Vagina (tissue), 2 donors: ENCODE data around the gene TTC7B. TPM values are rescaled to one million over a fixed set of nuclear protein-coding genes. Genes with fewer than 3 reads are reported as not detected.

ENCODE experiments used
- DNase-seq, 2 donors: peaks; one replicate each; pipeline ENCODE4 v3.0.0-alpha.2; 2017; ENCODE audit errors: extremely low spot score in 2 of 2
- H3K27ac ChIP-seq: fragments of 200-600 bp; sonication (generic); one replicate; pipeline ENCODE4 v1.5.1; 2019
- H3K27me3 ChIP-seq: fragments of 200-600 bp; sonication (generic); one replicate; pipeline ENCODE4 v1.5.1; 2019
- H3K36me3 ChIP-seq, 2 donors: fragments of 200-600 bp; sonication (generic); one replicate each; pipeline ENCODE4 v1.5.1; 2017 to 2019
- H3K4me1 ChIP-seq: fragments of 200-600 bp; sonication (generic); one replicate; pipeline ENCODE4 v1.5.1; 2019
- H3K4me3 ChIP-seq, 2 donors: fragments of 200-600 bp; sonication (generic); 1 replicate in 1 of 2; 2 replicates in 1 of 2; pipeline ENCODE4 v1.5.1; 2016 to 2019
- H3K9me3 ChIP-seq: fragments of 200-600 bp; sonication (generic); one replicate; pipeline ENCODE4 v1.5.1; 2019
- CTCF ChIP-seq, 3 experiments: fragments of 450-650 bp in 2 of 3; fragments of 200-600 bp in 1 of 3; sonication (generic) in 1 of 3; IDR thresholded peaks; one replicate each; pipeline ENCODE4 v1.5.1; 2017 to 2019; ENCODE audit warnings: antibody characterized with exemption in 3 of 3, mild to moderate bottlenecking in 2 of 3, moderate library complexity in 2 of 3
- POLR2A ChIP-seq, 2 donors: fragments of 450-650 bp; IDR thresholded peaks; one replicate each; pipeline ENCODE4 v1.6.1; 2017; ENCODE audit warnings: antibody characterized with exemption in 2 of 2, mild to moderate bottlenecking in 2 of 2, moderate library complexity in 2 of 2
- POLR2AphosphoS5 ChIP-seq, 2 donors: sonication (generic); formaldehyde crosslinking; IDR thresholded peaks; one replicate each; pipeline ENCODE4 v1.9.0; 2017; ENCODE audit warnings: antibody characterized with exemption in 2 of 2, mild to moderate bottlenecking in 2 of 2, low read depth in 1 of 2; ENCODE audit not compliant: insufficient read depth in 1 of 2
- intact Hi-C: fragments of 100-400 bp; cut with DNase I; formaldehyde crosslinking; loops from one replicate; pipeline ENCODE4 v1.15.1; 2023
- total RNA-seq: library from RNA; depleted of rRNA; stranded (reverse); fragments of >200 nt; gene quantifications from one replicate; pipeline ENCODE4 v1.2.3, GENCODE V29; 2016

Gene TTC7B
- total RNA-seq, 1 donor from 2014 or later, result 56.0 TPM

DNA sequence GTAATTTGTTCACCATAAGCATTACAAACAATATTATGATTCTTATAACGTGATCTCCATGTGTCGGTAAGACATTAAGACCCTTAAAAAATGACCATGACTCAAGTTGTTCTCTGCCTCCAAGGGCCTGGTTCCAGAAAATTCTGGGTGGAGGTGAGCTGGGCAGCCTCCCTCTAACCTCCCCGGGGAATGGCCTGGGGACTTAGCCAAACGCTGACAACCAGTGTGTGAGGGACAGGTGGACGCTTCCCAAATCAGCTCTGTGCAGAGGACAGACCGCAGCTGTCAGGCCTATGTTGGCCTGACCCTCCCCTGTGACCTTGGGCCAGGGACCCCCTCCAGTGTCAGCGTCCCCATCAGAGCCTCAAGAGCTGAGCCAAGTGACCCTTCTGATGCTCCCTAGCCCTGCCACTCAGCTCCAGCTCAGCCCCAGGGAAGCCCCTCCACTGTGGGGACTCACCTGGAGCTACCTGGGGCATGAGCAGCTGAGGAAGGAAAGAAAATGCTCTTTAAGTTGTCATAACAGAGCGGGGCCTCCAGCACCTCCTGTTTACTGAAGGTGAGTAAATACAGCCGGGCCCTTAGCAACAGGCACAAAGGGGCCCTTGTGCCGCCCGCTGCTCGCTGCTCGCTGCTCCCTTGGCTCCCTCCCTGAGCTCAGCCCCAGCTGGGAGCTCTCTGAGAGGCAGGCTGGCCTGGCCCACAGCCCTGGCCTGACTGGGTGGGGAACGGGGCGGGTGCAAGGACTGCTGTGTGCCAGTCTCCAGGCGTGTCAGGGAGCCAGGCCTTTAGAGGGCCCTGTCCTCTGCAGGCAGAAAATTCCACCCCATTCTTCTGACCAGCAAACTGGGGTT, 302.8 kb downstream of the TTC7B start:
- intact Hi-C loops, result loop anchor here (10.0 kb wide), 1 partner anchor 109 kb away; no protein-coding TSS in a partner anchor
- H3K4me3 ChIP-seq, result no peak overlapping the region
- peak overlapping the region; percentile 38 for H3K27ac ChIP-seq
- no peaks in the 10 kb centered on the region for H3K27me3 ChIP-seq
- no peaks in the 10 kb centered on the region for H3K9me3 ChIP-seq
- no peak for TF ChIP-seq POLR2A (IDR thresholded peaks at IDR 0.05)
- peak in 1 of 2 donors; percentile 24 for TF ChIP-seq POLR2AphosphoS5 (IDR thresholded peaks at IDR 0.05; ENCODE audit: insufficient read depth in 1 of 2, low read depth in 1 of 2)
- peaks cover 26% of the 10 kb centered on the region for H3K4me1 ChIP-seq
- H3K36me3 ChIP-seq, result no peaks in the 10 kb centered on the region
- no peak for DNase-seq

DNA sequence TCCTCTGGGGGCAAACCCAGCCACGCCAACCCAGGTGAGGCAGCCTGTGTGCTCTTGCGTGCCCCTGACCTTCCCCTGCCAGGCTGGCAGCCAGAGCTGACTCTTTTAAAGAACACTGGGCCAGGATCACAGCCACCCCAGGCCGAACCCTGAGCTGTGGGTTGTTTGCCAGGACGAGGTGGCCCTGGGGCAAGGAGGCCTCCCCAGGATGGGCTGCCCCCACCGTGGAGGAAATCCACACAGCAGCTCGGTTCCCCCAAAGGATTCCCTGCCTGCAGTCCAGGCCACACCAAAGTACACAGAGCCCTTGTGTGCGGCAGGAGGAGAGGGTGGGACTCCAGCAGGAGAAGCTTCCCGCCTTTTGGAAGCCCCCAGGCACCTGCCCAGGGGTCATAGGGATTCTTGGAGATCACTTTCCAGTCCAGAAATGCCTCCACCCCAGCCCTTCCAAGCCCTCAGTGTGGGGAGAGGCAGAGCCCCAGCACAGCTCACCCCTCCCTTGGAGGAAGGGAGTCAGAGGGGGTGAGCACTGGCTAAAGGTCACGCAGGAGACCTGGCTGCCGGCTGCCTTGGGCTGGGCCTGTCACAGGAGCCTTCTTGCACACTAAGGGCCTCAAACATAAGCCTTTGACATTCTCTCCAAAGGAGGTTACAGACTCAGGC, 303.8 kb downstream of the TTC7B start:
- intact Hi-C loops, result loop anchor here (10.0 kb wide), 1 partner anchor 108 kb away; no protein-coding TSS in a partner anchor
- H3K36me3 ChIP-seq, result no peaks in the 10 kb centered on the region
- peaks cover 20% of the 10 kb centered on the region for H3K4me1 ChIP-seq
- H3K9me3 ChIP-seq, result no peaks in the 10 kb centered on the region
- DNase-seq, result no peak
- H3K27ac ChIP-seq, result no peak overlapping the region
- no peaks in the 10 kb centered on the region for H3K27me3 ChIP-seq
- no peak for TF ChIP-seq CTCF (IDR thresholded peaks at IDR 0.05)
- no peak overlapping the region for H3K4me3 ChIP-seq

- no peak overlapping the region for H3K4me3 ChIP-seq
- intact Hi-C loops, result loop anchor here (10.0 kb wide), 1 partner anchor 107 kb away; no protein-coding TSS in a partner anchor
- no peak for DNase-seq
- H3K9me3 ChIP-seq, result no peaks in the 10 kb centered on the region
- H3K27me3 ChIP-seq, result no peaks in the 10 kb centered on the region
- H3K36me3 ChIP-seq, result no peaks in the 10 kb centered on the region
- no peak overlapping the region for H3K27ac ChIP-seq
- TF ChIP-seq CTCF (IDR thresholded peaks at IDR 0.05) (no peak), POLR2A (IDR thresholded peaks at IDR 0.05) (no peak), POLR2AphosphoS5 (IDR thresholded peaks at IDR 0.05; ENCODE audit: insufficient read depth in 1 of 2, low read depth in 1 of 2) (no peak)
- peaks cover 20% of the 10 kb centered on the region for H3K4me1 ChIP-seq
These were observed 304.4 kb downstream of the TTC7B start for GRCh38 chr14:90511795-90512328.

- DNase-seq, result no peak
- intact Hi-C loops, result loop anchor here (10.0 kb wide), 1 partner anchor 106 kb away; no protein-coding TSS in a partner anchor
- Histone ChIP-seq H3K4me3 (no peak overlapping the region), H3K9me3 (no peaks in the 10 kb centered on the region), H3K36me3 (no peaks in the 10 kb centered on the region), H3K4me1 (peaks cover 20% of the 10 kb centered on the region), H3K27me3 (no peaks in the 10 kb centered on the region), H3K27ac (no peak overlapping the region)
- TF ChIP-seq CTCF (IDR thresholded peaks at IDR 0.05) (no peak), POLR2AphosphoS5 (IDR thresholded peaks at IDR 0.05; ENCODE audit: insufficient read depth in 1 of 2, low read depth in 1 of 2) (no peak), POLR2A (IDR thresholded peaks at IDR 0.05) (no peak)
These were observed 305.0 kb downstream of the TTC7B start for GRCh38 chr14:90511252-90511651.

GRCh38 chr14:90510159-90510558, 306.1 kb downstream of the TTC7B start:
- TF ChIP-seq POLR2AphosphoS5 (IDR thresholded peaks at IDR 0.05; ENCODE audit: insufficient read depth in 1 of 2, low read depth in 1 of 2) (peak in 1 of 2 donors; percentile 29), CTCF (IDR thresholded peaks at IDR 0.05) (no peak)
- Histone ChIP-seq H3K27me3 (no peaks in the 10 kb centered on the region), H3K27ac (no peak overlapping the region), H3K9me3 (no peaks in the 10 kb centered on the region), H3K4me3 (no peak overlapping the region), H3K36me3 (no peaks in the 10 kb centered on the region), H3K4me1 (peaks cover 20% of the 10 kb centered on the region)
- DNase-seq, result no peak
- intact Hi-C loops, result loop anchor here (10.0 kb wide), 1 partner anchor 105 kb away; no protein-coding TSS in a partner anchor
